Bone marrow (tissue), 2 donors: Measurements from ENCODE around the gene HNRNPUL1.

ENCODE experiments used
- DNase-seq, 2 donors: peaks; one replicate each; lab custom pipeline; 2025; lab: John Stamatoyannopoulos, UW

The HNRNPUL1 gene

GRCh38 chr19:41308450-41309179 lies 44.4 kb downstream of the HNRNPUL1 start:
- DNase-seq = peak; percentile 81 to 86

GRCh38 chr19:41309180-41310032 lies 45.2 kb downstream of the HNRNPUL1 start:
- DNase-seq = peak in 1 of 2 donors; percentile 36

DNA sequence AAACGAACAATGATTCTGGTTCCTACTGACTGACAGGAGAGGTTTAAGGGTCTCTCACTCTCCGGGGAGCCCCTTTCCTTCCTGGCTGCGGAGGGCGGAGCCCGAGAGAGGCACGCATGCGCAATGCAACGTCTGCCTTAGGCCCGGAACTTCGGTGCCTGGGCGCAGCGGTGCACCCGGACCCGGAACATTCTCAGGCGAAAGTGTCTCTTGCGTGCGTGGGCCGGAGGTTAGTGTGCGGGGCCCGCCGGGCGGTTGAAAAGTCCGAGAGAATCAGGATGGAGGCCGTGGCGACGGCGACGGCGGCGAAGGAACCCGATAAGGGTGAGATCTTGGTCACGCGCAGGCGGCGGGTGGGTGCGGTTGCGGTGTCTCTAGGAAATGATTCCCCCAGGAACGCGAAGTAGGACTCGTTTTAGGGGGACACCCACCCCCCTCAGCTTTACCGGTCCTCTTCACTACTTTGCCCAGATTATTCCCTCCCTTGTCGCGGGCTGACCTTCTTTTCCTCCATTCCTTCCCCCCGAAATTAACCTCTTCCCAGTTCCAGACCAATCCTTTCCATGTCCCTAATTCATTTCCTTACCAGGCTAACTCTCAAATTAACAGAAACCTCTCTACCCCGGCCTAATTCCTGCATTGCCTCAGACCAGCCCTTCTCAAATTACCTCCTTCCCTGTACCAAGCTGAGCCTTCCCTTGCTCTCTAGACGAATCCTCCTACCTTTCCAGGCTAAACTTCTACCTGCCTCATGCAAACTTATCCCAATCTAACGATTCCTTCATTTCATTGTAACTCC lies 46.1 kb downstream of the HNRNPUL1 start, which contains the start of gene CCDC97:
Gene CCDC97, plus strand, starts transcription at position 140 of the 799 bp plus-strand sequence. Its CDS starts 139 bp downstream, at position 279.
- peak; percentile 77 to 88 for DNase-seq

DNA sequence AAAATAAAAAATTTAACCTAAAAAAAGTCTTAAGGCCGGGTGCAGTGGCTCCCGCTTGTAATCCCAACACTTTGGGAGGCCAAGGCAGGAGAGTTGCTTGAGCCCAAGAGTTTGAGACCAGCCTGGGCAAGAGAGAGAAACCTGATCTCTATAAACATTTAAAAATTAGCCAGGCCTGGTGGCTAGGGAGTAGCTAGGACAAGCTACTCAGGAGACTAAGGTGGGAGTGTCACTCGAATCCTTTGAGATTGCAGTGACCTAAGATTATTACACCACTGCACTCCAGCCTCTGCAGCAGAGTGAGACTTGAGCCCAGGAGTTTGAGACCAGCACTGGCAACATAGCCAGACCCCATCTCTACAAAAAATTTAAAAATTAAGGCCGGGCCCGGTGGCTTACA lies 46.9 kb downstream of the HNRNPUL1 start:
- no peak for DNase-seq

- DNase-seq = no peak
These were observed 47.4 kb downstream of the HNRNPUL1 start for GRCh38 chr19:41311613-41312012.

DNA sequence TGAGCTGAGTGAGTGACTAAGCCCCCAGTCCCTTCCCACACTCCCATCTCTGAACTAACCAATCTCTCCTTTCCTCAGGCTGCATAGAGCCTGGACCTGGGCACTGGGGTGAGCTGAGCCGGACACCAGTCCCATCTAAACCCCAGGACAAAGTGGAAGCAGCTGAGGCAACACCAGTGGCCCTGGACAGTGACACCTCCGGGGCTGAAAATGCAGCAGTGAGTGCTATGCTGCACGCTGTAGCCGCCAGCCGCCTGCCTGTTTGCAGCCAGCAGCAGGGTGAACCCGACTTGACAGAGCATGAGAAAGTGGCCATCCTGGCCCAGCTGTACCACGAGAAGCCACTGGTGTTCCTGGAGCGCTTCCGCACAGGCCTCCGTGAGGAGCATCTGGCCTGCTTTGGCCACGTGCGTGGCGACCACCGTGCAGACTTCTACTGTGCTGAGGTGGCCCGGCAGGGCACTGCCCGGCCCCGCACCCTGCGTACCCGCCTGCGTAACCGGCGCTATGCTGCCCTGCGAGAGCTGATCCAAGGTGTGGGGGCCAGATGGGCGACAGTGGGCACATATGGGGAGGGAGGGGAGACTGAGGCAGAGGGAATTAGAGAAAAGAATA lies 52.2 kb downstream of the HNRNPUL1 start:
- no peak for DNase-seq

DNA sequence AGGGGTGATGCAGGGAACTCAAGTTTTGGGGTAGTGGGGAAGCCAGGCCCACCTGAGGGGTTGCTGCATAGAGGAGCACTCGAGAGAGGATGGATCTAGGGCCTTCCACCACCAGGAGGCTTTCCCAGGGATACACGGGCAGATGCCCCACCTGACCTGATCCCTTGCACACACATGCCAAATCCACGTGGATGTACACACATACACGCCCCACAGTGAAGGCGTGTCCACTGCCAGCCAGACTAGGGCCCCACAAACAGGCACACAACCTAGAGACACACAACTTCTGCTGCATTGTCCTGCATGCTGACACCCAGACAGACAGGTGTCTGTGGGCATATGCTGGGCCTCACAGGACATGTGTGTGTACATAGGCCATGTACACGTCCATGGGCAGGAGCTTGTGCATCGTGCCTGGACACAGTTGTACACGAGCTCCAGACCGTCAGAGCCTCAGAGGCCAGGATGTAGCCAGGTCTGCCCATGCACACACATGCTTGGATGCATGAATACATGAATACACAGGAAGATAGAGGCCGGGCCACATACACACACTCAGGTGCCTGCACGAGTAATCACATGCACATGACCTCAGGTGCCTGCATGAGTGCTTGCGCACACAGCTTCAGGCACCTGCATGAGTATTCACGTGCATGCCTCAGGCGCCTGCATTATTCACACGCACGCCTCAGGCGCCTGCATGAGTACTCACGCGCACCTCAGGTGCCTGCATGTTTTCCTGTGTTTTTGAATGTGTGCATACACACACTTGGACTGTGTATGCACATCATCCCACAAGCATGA lies 54.7 kb downstream of the HNRNPUL1 start:
- no peak for DNase-seq

GRCh38 chr19:41319500-41320184 lies 55.5 kb downstream of the HNRNPUL1 start:
- DNase-seq = no peak

DNA sequence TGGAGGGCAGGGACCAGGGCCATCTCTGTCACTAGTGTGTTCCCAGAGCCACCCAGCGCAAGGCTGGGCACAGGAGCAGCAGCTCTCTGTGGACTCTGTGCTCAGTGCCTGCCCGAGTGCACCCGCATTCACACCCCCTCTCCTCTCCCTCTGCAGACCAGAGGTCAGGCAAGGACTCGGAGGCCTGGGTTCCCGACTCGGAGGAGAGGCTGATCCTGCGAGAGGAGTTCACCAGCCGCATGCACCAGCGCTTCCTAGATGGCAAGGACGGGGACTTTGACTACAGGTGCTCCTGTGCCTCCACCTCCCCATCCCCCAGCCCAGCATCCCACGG lies 56.0 kb downstream of the HNRNPUL1 start:
- no peak for DNase-seq

DNA sequence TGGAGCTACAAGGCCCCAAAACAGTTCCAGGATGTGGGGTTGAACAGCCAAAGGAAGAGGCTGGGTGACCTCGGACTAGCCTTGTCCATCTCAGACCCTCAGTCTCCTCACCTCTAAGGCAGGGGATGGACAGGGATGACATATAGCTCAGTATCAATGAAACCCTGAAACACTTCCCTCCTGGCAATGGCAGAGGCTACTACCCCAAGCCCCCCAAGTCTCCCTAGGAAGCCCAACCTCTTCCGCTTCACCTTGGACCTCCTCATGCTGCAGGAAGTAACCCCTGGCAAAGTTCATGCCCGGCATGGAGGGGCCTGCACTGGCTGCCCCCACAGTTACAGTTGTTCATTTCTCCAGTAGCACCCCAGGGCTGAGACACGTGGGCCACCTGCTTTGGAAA lies 56.4 kb downstream of the HNRNPUL1 start:
- no peak for DNase-seq

DNA sequence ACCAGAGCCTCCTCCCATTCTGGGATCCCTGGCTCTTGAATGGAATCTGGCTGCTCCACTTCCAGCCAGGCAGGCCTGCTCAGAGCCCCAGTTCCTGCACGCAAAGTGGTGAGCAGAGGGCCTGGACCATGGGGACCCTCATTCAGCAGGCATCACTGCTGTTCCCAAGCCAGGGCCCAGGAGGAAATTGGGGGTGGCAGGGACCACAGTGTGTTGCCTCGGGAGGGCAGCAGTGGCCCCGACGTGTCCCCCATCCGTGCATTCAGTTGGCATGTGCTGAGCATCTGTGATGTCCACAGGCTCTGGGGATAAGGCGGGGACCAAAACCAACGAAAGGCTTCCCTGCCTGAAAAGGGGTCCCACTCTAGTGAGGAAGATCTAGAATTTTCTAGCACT lies 57.0 kb downstream of the HNRNPUL1 start:
- DNase-seq = no peak

DNA sequence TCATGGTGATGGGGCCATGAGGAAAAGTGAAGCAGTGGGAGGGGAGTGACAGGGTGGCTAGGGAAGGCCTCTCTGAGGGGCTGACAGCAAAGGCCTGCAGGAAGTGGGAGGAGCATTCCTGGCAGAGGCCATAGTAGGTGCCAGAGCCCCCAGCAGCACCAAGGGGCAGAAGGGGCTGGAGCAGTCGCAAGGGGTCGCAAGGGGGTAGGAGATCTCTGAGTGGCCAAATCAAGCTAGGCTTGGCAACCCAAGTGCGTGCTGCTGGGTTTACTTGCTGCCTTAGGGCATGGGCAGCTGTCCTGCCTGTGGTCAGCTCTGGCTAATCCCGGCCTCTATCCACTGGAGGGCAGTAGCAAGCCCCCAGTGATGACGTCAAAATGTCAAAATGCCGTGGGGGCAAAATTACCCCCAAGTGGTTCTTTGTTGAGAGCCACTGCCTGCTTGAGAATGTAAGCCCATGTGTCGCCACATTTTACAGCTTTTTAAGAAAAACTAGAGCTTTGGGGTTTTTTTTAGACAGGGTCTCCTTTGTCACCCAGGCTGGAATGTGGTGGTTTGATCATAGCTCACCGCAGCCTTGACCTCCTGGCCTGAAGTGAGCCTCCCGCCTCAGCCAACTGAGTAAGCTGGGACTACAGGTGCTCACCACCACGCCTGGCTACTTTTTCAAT lies 57.6 kb downstream of the HNRNPUL1 start:
- no peak for DNase-seq

DNA sequence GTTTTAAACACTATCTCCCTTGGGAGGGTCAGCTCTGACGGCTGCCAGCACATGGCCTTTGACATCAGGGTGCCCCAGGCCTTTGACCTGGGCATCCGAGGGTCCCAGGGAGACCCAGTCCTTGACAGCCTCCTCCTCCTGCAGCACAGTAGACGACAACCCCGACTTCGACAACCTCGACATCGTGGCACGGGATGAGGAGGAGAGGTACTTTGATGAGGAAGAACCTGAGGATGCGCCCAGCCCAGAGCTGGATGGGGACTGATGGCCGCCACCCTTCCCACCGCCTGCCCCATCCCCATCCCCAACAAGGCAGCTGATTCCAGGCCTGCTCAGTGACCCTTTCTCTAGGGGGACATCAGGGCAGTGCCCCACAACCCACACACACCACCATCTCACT lies 58.3 kb downstream of the HNRNPUL1 start:
- DNase-seq = no peak

DNA sequence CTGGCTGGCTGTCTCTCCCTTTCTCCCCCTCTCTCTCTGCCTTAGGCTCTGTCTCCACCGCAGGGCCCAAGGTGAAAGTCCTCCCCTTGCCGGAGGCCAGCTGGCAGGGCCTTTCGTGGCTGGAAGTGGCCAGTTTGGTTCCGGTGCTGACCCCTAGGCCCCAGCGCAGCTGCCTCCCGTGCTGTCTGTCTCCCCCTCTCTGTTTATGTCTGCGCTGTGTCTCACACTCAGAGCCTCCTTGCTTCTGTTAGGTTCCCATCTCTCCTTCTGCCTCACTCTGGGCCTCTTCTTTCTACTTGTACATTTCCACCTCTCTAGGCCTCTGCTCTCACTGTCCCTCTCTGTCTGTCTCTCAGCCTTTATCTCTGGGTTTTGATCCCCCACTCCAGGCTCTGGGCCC lies 58.9 kb downstream of the HNRNPUL1 start:
- DNase-seq = no peak

DNA sequence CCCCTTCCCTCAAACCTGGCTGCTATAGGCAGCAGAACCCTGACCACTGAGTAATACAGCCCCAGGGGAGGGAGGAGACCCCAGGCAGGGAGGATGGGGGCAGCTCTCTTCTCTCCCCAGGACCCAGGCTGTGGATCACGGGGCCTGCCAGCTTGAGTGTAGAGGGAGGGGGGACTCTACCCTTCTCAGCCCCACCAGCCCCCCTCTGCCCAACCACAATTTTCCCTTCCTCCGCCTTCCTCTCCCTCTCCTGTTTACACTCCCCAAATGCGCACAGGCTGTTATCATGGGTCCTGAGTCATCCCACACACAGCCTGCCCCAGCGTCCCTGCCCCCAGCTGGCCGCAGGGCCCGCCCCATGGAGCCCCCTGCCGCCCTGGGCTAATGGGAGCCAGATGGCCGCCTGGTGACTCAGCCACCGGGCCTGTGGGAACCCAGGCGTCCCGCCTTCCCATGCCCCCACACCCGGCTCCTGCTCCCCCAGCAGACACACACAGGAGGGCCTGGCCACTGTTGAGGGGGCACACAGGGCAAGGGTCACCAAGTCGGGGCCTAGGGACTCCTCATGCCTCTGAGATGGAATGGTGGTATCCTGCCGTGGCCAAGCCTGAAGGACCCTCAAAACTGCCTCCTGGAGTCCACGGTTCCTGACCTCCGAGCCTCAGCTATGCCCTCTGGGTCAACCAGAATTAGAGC lies 59.4 kb downstream of the HNRNPUL1 start:
- DNase-seq = peak in 1 of 2 donors; percentile 93

DNA sequence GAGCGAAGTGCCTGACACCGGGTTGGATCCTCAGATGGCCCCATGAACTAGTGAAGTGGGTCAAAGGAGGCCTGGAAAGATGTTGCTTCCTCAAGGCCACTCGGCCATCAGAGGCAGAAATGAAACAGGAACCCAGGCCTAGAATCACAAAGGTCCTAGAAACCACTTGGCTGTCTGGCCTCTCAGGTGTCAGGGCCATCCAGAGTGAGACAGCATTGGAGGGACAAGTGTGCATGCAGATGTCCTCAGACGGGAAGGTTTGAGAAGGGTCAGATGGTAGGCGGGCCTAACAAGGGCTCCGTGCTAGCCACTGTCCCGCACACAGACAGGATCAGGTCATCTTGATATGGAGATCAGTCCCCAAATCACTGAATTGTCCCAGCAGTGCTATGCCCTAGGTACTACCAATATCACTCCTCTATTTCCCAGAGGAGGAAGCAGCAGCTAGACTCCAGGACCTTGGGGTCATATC lies 60.1 kb downstream of the HNRNPUL1 start:
- DNase-seq = no peak

DNA sequence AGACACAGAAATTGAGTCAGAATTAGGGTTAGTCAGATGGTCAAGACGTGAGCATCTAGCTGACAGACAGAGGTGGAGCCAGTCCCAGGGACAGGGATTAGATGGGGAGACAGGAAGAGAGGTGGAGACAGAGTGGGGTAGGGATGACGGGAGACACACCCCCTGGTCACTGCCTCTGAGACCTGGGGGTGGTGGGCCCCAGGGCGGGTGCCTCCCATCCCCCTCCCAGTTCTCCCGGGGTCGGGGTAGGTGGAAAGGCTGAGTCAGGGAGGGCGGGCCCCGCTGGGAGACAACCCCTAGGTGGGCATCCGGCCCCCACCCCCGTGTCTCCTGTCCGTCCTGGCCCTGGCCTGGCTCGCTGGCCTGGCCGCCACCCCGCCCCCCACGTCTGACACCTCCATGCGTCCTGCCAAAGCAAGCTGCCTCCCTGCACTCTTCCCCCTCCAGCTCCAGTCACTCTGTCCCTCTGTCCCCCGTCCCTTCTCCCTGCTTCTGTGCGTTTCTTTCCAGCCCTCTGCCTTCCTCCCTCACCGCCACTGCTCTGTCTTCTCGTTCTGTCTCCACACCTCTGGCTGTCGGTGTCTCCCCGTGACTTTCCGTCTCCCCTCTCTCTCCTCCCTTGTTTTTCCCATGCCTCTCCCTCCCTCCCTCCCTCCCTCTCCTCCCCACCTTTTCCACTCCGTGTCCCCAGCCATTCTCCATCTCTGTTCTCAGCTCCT lies 60.9 kb downstream of the HNRNPUL1 start:
- no peak for DNase-seq

GRCh38 chr19:41325640-41325946 lies 61.4 kb downstream of the HNRNPUL1 start:
- no peak for DNase-seq
